GM19452 (cell line): ENCODE data around the gene RPL23.

Experiments used
- ATAC-seq: cut with Tn5 transposase; IDR thresholded peaks from one replicate; pipeline ENCODE4 v1.9.1; 2021; ENCODE audit not compliant: unreplicated experiment

RPL23 gene

GRCh38 chr17:38853292-38854219 lies at the start of gene RPL23:
Gene RPL23, minus strand, starts transcription at chr17:38853721. Its CDS starts 11 bp downstream, at chr17:38853710.
- peak; percentile 76 for ATAC-seq

- ATAC-seq, result no peak
Measured at GRCh38 chr17:38900978-38901656, 47.6 kb upstream of the RPL23 start.

GRCh38 chr17:38899421-38899820 lies 45.9 kb upstream of the RPL23 start:
- ATAC-seq, result no peak

GRCh38 chr17:38898812-38899348 lies 45.4 kb upstream of the RPL23 start:
- ATAC-seq, result peak; percentile 85

- peak; percentile 29 for ATAC-seq
Measured at GRCh38 chr17:38898291-38898679, 44.8 kb upstream of the RPL23 start.

GRCh38 chr17:38897671-38898290 lies 44.3 kb upstream of the RPL23 start:
- no peak for ATAC-seq

GRCh38 chr17:38897176-38897575 lies 43.7 kb upstream of the RPL23 start:
- no peak for ATAC-seq

- ATAC-seq, result no peak
Measured at GRCh38 chr17:38896346-38896954, 42.9 kb upstream of the RPL23 start.

GRCh38 chr17:38894276-38894675 lies 40.8 kb upstream of the RPL23 start:
- ATAC-seq, result no peak

GRCh38 chr17:38893607-38894006 lies 40.1 kb upstream of the RPL23 start:
- no peak for ATAC-seq

- no peak for ATAC-seq
Measured at GRCh38 chr17:38893113-38893512, 39.6 kb upstream of the RPL23 start.

- no peak for ATAC-seq
Measured at GRCh38 chr17:38892620-38893019, 39.1 kb upstream of the RPL23 start.

- no peak for ATAC-seq
Measured at GRCh38 chr17:38892083-38892482, 38.6 kb upstream of the RPL23 start.

GRCh38 chr17:38891441-38891840 lies 37.9 kb upstream of the RPL23 start:
- no peak for ATAC-seq

GRCh38 chr17:38890410-38890746 lies 36.9 kb upstream of the RPL23 start:
- ATAC-seq, result no peak

- ATAC-seq, result no peak
Measured at GRCh38 chr17:38889745-38890409, 36.4 kb upstream of the RPL23 start.

GRCh38 chr17:38888842-38889241 lies 35.3 kb upstream of the RPL23 start:
- ATAC-seq, result no peak

- ATAC-seq, result no peak
Measured at GRCh38 chr17:38886643-38887010, 33.1 kb upstream of the RPL23 start.

- no peak for ATAC-seq
Measured at GRCh38 chr17:38885728-38886642, 32.5 kb upstream of the RPL23 start.
